H1 (cell line): ENCODE results near the gene LYRM4. TPM values are rescaled to one million over a fixed set of nuclear protein-coding genes. Genes with fewer than 3 reads are reported as not detected.
A peak's percentile ranks its signal among the peaks of the same experiment; 100 is the strongest.

ENCODE experiments used
- CTCF ChIA-PET: fragments of 300-600 bp; sonication (Branson Sonifier 250); formaldehyde crosslinking; loops from one replicate; lab custom pipeline; 2021; ENCODE audit not compliant: partially characterized antibody; lab: Charles Lee
- POLR2A ChIA-PET: fragments of 300-600 bp; sonication (Branson Sonifier 250); formaldehyde crosslinking; loops from one replicate; lab custom pipeline; 2021; ENCODE audit warnings: inconsistent platforms; ENCODE audit not compliant: partially characterized antibody; lab: Charles Lee
- DNase-seq, 2 experiments: peaks; one replicate each; pipeline versions ENCODE4 v3.0.0 to v3.0.0-alpha.2; 2010 to 2022; ENCODE audit warnings: low spot score in 2 of 2, low read depth in 1 of 2, mixed read lengths in 1 of 2
- FAIRE-seq: peaks from 2 replicates; lab custom pipeline; 2011; peaks lifted over from hg19 to GRCh38; lab: Jason Lieb, UNC
- H2AFZ ChIP-seq: 2 replicates; pipeline ENCODE4 v1.8.1; 2012; ENCODE audit warnings: low read length, inconsistent platforms
- H2AK5ac ChIP-seq: 2 replicates; pipeline ENCODE4 v1.6.1; 2013; ENCODE audit warnings: low read depth, low read length
- H2BK120ac ChIP-seq: replicated peaks from 2 replicates; pipeline ENCODE3; 2013; ENCODE audit warnings: low read depth, low read length, inconsistent platforms
- H2BK12ac ChIP-seq: 2 replicates; pipeline ENCODE4 v1.6.1; 2013; ENCODE audit warnings: low read depth, low read length
- H2BK15ac ChIP-seq: 2 replicates; pipeline ENCODE4 v1.6.1; 2013; ENCODE audit warnings: low read length
- H2BK20ac ChIP-seq: 2 replicates; pipeline ENCODE4 v1.6.1; 2013; ENCODE audit warnings: low read length
- H2BK5ac ChIP-seq: 2 replicates; pipeline ENCODE4 v1.6.1; 2013; ENCODE audit warnings: low read depth, low read length
- H3K14ac ChIP-seq: 2 replicates; pipeline ENCODE4 v1.6.1; 2013; ENCODE audit warnings: inconsistent platforms; ENCODE audit not compliant: insufficient read length
- H3K18ac ChIP-seq: 2 replicates; pipeline ENCODE4 v1.6.1; 2013; ENCODE audit warnings: low read length; ENCODE audit errors: extremely low read depth
- H3K23ac ChIP-seq: 2 replicates; pipeline ENCODE4 v1.6.1; 2013; ENCODE audit warnings: inconsistent platforms; ENCODE audit not compliant: insufficient read length
- H3K23me2 ChIP-seq: 2 replicates; pipeline ENCODE4 v1.6.1; 2013; ENCODE audit warnings: low read depth, low read length
- H3K27ac ChIP-seq: 2 replicates; pipeline ENCODE4 v1.6.1; 2011; ENCODE audit warnings: low read depth, low read length, inconsistent platforms
- H3K27me3 ChIP-seq, 4 experiments: replicated peaks in 1 of 4; 1 replicate in 1 of 4; 2 replicates in 3 of 4; pipeline versions ENCODE4 v1.6.1 to v1.8.1; 2011 to 2013; ENCODE audit warnings: low read length in 3 of 4, mild to moderate bottlenecking in 3 of 4, inconsistent platforms in 2 of 4, mixed read lengths in 2 of 4, moderate library complexity in 1 of 4; ENCODE audit not compliant: control insufficient read depth in 3 of 4, insufficient read depth in 3 of 4; ENCODE audit errors: extremely low read depth in 1 of 4
- H3K36me3 ChIP-seq, 4 experiments: 2 replicates each; pipeline versions ENCODE4 v1.6.1 to v1.8.1; 2011 to 2013; ENCODE audit warnings: mild to moderate bottlenecking in 4 of 4, low read length in 3 of 4, moderate library complexity in 2 of 4, control low read depth in 1 of 4, inconsistent platforms in 1 of 4; ENCODE audit not compliant: insufficient read depth in 4 of 4, control insufficient read depth in 2 of 4
- H3K4ac ChIP-seq: replicated peaks from 2 replicates; pipeline ENCODE3; 2013; ENCODE audit warnings: low read length, low read depth, mixed read lengths, inconsistent platforms; ENCODE audit not compliant: insufficient read length
- H3K4me1 ChIP-seq, 4 experiments: replicated peaks in 1 of 4; 1 replicate in 1 of 4; 2 replicates in 3 of 4; pipeline versions ENCODE4 v1.6.1 to v1.8.1; 2011 to 2013; ENCODE audit warnings: low read length in 3 of 4, inconsistent platforms in 2 of 4, mixed read lengths in 1 of 4; ENCODE audit not compliant: insufficient read depth in 4 of 4, control insufficient read depth in 3 of 4
- H3K4me2 ChIP-seq, 2 experiments: 2 replicates each; pipeline versions ENCODE4 v1.6.1 to v1.8.1; 2011 to 2013; ENCODE audit warnings: low read depth in 2 of 2, low read length in 2 of 2, control low read depth in 1 of 2, inconsistent platforms in 1 of 2, mild to moderate bottlenecking in 1 of 2; ENCODE audit not compliant: insufficient read depth in 1 of 2
- H3K4me3 ChIP-seq, 4 experiments: fragments of 200-600, 300-600 bp in 1 of 4; sonication (generic), shearing (Covaris generic), sonication (Bioruptor Twin) in 1 of 4; 2 replicates each; pipeline versions ENCODE4 v1.5.1 to v1.8.1; 2011 to 2016; ENCODE audit warnings: low read length in 4 of 4, low read depth in 3 of 4, control low read depth in 2 of 4, inconsistent platforms in 2 of 4, mild to moderate bottlenecking in 2 of 4, mixed read lengths in 1 of 4, moderate library complexity in 1 of 4; ENCODE audit not compliant: insufficient read depth in 2 of 4; ENCODE audit errors: extremely low read depth in 1 of 4
- H3K56ac ChIP-seq: replicated peaks from 2 replicates; pipeline ENCODE3; 2013; ENCODE audit warnings: low read depth, mild to moderate bottlenecking, mixed read lengths, low read length, inconsistent platforms; ENCODE audit not compliant: insufficient read length
- H3K79me1 ChIP-seq: 2 replicates; pipeline ENCODE4 v1.6.1; 2013; ENCODE audit warnings: low read depth, low read length, control low read depth
- H3K79me2 ChIP-seq, 2 experiments: 2 replicates each; pipeline versions ENCODE4 v1.6.1 to v1.8.1; 2012 to 2013; ENCODE audit warnings: low read length in 2 of 2, mild to moderate bottlenecking in 2 of 2, inconsistent platforms in 1 of 2; ENCODE audit not compliant: insufficient read depth in 2 of 2, control insufficient read depth in 1 of 2
- H3K9ac ChIP-seq, 4 experiments: replicated peaks in 1 of 4; 1 replicate in 1 of 4; 2 replicates in 3 of 4; pipeline versions ENCODE4 v1.6.1 to v1.8.1; 2011 to 2013; ENCODE audit warnings: low read depth in 3 of 4, low read length in 3 of 4, control low read depth in 2 of 4, mild to moderate bottlenecking in 2 of 4, moderate library complexity in 2 of 4, inconsistent platforms in 1 of 4; ENCODE audit errors: extremely low read depth in 1 of 4
- H3K9me3 ChIP-seq, 2 experiments: 2 replicates each; pipeline versions ENCODE4 v1.6.1 to v1.8.1; 2012 to 2013; ENCODE audit warnings: mild to moderate bottlenecking in 2 of 2, moderate library complexity in 2 of 2, control low read depth in 1 of 2, inconsistent platforms in 1 of 2, low read depth in 1 of 2, low read length in 1 of 2, mixed read lengths in 1 of 2; ENCODE audit not compliant: insufficient read depth in 2 of 2
- H4K20me1 ChIP-seq, 2 experiments: replicated peaks in 1 of 2; 2 replicates each; pipeline versions ENCODE3 to v1.8.1; 2011 to 2013; ENCODE audit warnings: inconsistent platforms in 2 of 2, low read length in 2 of 2, mild to moderate bottlenecking in 1 of 2; ENCODE audit not compliant: insufficient read depth in 2 of 2, control insufficient read depth in 1 of 2
- H4K5ac ChIP-seq: 2 replicates; pipeline ENCODE4 v1.6.1; 2013; ENCODE audit warnings: low read length, low read depth, mixed read lengths, inconsistent platforms; ENCODE audit not compliant: insufficient read length
- H4K8ac ChIP-seq: 2 replicates; pipeline ENCODE4 v1.8.0; 2013; ENCODE audit warnings: mild to moderate bottlenecking, moderate library complexity, low read length, inconsistent platforms; ENCODE audit not compliant: insufficient read depth; ENCODE audit errors: extremely low read depth
- H4K91ac ChIP-seq: replicated peaks from 2 replicates; pipeline ENCODE3; 2013; ENCODE audit warnings: low read length, mixed read lengths, inconsistent platforms; ENCODE audit not compliant: insufficient read length
- ASH2L ChIP-seq: fragments of 200-600, 300-600 bp; sonication (generic); IDR thresholded peaks from one replicate; pipeline ENCODE4 v1.7.1; 2017; ENCODE audit warnings: low read length
- CREB1 ChIP-seq: IDR thresholded peaks from 2 replicates; pipeline ENCODE4 v1.6.1; 2012; ENCODE audit warnings: inconsistent platforms
- GABPA ChIP-seq: IDR thresholded peaks from 2 replicates; pipeline ENCODE4 v1.6.1; 2011; ENCODE audit warnings: mild to moderate bottlenecking, low read length, moderate library complexity, borderline replicate concordance; ENCODE audit not compliant: insufficient read depth
- JUND ChIP-seq: IDR thresholded peaks from 2 replicates; pipeline ENCODE4 v1.6.1; 2011; ENCODE audit warnings: mild to moderate bottlenecking, improper control_type of control experiment, low read length
- MAX ChIP-seq: IDR thresholded peaks from 2 replicates; pipeline ENCODE4 v1.6.1; 2012; ENCODE audit warnings: inconsistent platforms
- POLR2A ChIP-seq, 2 experiments: IDR thresholded peaks; 1 replicate in 1 of 2; 2 replicates in 1 of 2; pipeline ENCODE4 v1.6.1; 2011; ENCODE audit warnings: low read depth in 2 of 2, low read length in 2 of 2, mild to moderate bottlenecking in 2 of 2; ENCODE audit errors: control extremely low read depth in 1 of 2
- POLR2AphosphoS5 ChIP-seq: IDR thresholded peaks from 2 replicates; pipeline ENCODE4 v1.6.1; 2011; ENCODE audit warnings: low read depth, low read length
- RBBP5 ChIP-seq: IDR thresholded peaks from 2 replicates; pipeline ENCODE4 v1.7.1; 2012; ENCODE audit warnings: low read depth, mild to moderate bottlenecking, inconsistent platforms, low read length, moderate library complexity, borderline replicate concordance
- SAP30 ChIP-seq: fragments of 300-600 bp; sonication (generic); IDR thresholded peaks from 2 replicates; pipeline ENCODE4 v1.7.1; 2012; ENCODE audit warnings: low read length, moderate library complexity, mild to moderate bottlenecking, inconsistent platforms; ENCODE audit not compliant: insufficient read depth, insufficient replicate concordance
- SP1 ChIP-seq: IDR thresholded peaks from 2 replicates; pipeline ENCODE4 v1.6.1; 2011; ENCODE audit warnings: low read depth, low read length
- SRF ChIP-seq: IDR thresholded peaks from 2 replicates; pipeline ENCODE4 v1.6.1; 2011; ENCODE audit warnings: mild to moderate bottlenecking, low read depth, low read length, moderate library complexity
- TEAD4 ChIP-seq: IDR thresholded peaks from 2 replicates; pipeline ENCODE4 v1.6.1; 2012; ENCODE audit warnings: low read depth, low read length, inconsistent platforms, mixed read lengths
- WGBS, 2 experiments: shearing (Covaris generic) in 1 of 2; methylation state at CpG; one replicate each; pipeline versions ENCODE4 v1.1.6 to v1.1.7; 2013 to 2015; ENCODE audit warnings: low lambda C conversion rate in 2 of 2, mixed read lengths in 2 of 2, inconsistent platforms in 1 of 2, low coverage in 1 of 2, missing lambda C conversion rate in 1 of 2; ENCODE audit not compliant: insufficient replicate concordance in 2 of 2, insufficient coverage in 1 of 2, insufficient read length in 1 of 2; ENCODE audit errors: extremely low coverage in 1 of 2, missing lambda C conversion rate in 1 of 2; 5-methylcytosine and 5-hydroxymethylcytosine counted together
- polyA plus RNA-seq, 7 experiments: library from polyadenylated mRNA; depleted of rRNA in 3 of 7; stranded (reverse) in 5 of 7; unstranded in 2 of 7; fragments of >200 nt in 5 of 7; fragments of 200-250 nt in 2 of 7; gene quantifications; 1 replicate in 5 of 7; 2 replicates in 1 of 7; 4 replicates in 1 of 7; pipeline versions ENCODE4 v1.2.1 to v1.2.3, GENCODE V29; 2011 to 2013; ENCODE audit warnings: missing spikeins in 2 of 7, mixed read lengths in 2 of 7
- total RNA-seq: library from RNA; stranded (reverse); fragmentation: NEBNext Ultra II Directional; extraction: Animal tissue kit (Norgen Biotek cat#: 25700); gene quantifications from 2 replicates; pipeline ENCODE4 v1.2.1, GENCODE V29; 2021

Gene LYRM4
- total and polyA plus RNA-seq, 2 of the 8 experiments (the other 6 are each of a cell fraction or from before 2014, with no cell fraction given) = 56.6 to 62.8 TPM

GRCh38 chr6:5260111-5260620, 584 bp downstream of the LYRM4 start:
- Histone ChIP-seq H3K18ac (no peak overlapping the region), H3K4me1 (peaks cover 0 to 1% (median 0%) of the 10 kb centered on the region in 4 experiments; a peak in 1 of 7 replicates), H3K14ac (no peak overlapping the region), H2AFZ (peak overlapping the region; percentile 83), H3K9me3 (no peaks in the 10 kb centered on the region; a peak in 1 of 4 replicates), H4K5ac (no peak overlapping the region), H3K4me2 (peak overlapping the region; percentile 84 to 91), H4K20me1 (peaks cover 0 to 5% of the 10 kb centered on the region in 2 experiments), H3K79me1 (peaks cover 6% of the 10 kb centered on the region; the same call in 1 of the 2 replicates), H3K4me3 (peak overlapping the region; percentile 73 to 92 (median 82)), H3K79me2 (peaks cover 0 to 63% of the 10 kb centered on the region in 2 experiments; a peak in 2 of 4 replicates), H3K23me2 (peaks cover 9% of the 10 kb centered on the region), H2BK15ac (no peak overlapping the region), H3K4ac (no peak overlapping the region), H2AK5ac (no peak overlapping the region), H3K56ac (no peak overlapping the region), H4K91ac (no peak overlapping the region), H2BK12ac (no peak overlapping the region), H2BK20ac (no peak overlapping the region), H4K8ac (no peak overlapping the region), H3K36me3 (peaks cover 0 to 8% (median 2%) of the 10 kb centered on the region in 4 experiments; a peak in 3 of 8 replicates), H3K27me3 (no peaks in the 10 kb centered on the region), H3K23ac (no peak overlapping the region), H3K9ac (peak overlapping the region; percentile 43 to 97 (median 96)), H2BK120ac (no peak overlapping the region), H2BK5ac (no peak overlapping the region; the same call in 1 of the 2 replicates), H3K27ac (peak overlapping the region; percentile 54)
- ChIA-PET POLR2A (interaction anchor here (0.5 to 2.6 kb wide), 18 partner anchors 9 to 523 kb away, joined by 3 to 13 read pairs (median 3); no protein-coding TSS in a partner anchor), CTCF (no interaction called here)
- FAIRE-seq (peak; percentile 19), DNase-seq (no peak)
- 9% methylated on average over 5 of the region's 22 CpGs; no CpG with 5 or more reads in 1 of the 2 experiments for WGBS, 2 experiments
- no peak for TF ChIP-seq CREB1
- TF ChIP-seq RBBP5 = no peak
- peak; percentile 67 for TF ChIP-seq POLR2AphosphoS5
- peak; percentile 29 for TF ChIP-seq SAP30
- TF ChIP-seq SP1 = no peak
- TF ChIP-seq SRF = no peak
- TF ChIP-seq TEAD4 = no peak
- TF ChIP-seq GABPA = no peak
- no peak for TF ChIP-seq ASH2L
- no peak for TF ChIP-seq JUND
- TF ChIP-seq POLR2A (IDR thresholded peaks at IDR 0.05; ENCODE audit: control extremely low read depth in 1 of 2, low read depth in 2 of 2, low read length in 2 of 2) = peak in 1 of 2 experiments; percentile 41; a peak in 2 of 3 replicates
- TF ChIP-seq MAX = peak; percentile 60
